HCT116 (cell line): ENCODE results near the gene CHRNG. TPM values are rescaled to one million over a fixed set of nuclear protein-coding genes. Genes with fewer than 3 reads are reported as not detected.

Experiments
- ATAC-seq: fragments of 200-7000 bp; cut with Tn5 transposase; 2 replicates; pipeline ENCODE4 v1.9.1; 2020; ENCODE audit warnings: mild to moderate bottlenecking, moderate library complexity
- BruUV-seq: library from RNA; stranded (reverse); fragments of 400-500 nt; replicated peaks from 2 replicates; lab custom pipeline; 2021; lab: Mats Ljungman, UMichigan
- CTCF ChIA-PET: fragments of 300-600 bp; sonication (Branson Sonifier 250); formaldehyde crosslinking; loops from one replicate; lab custom pipeline; 2021; ENCODE audit warnings: antibody characterized with exemption; lab: Charles Lee
- POLR2A ChIA-PET: fragments of 300-600, 350-600 bp; sonication (Branson Sonifier 250); formaldehyde crosslinking; loops from one replicate; lab custom pipeline; 2021; ENCODE audit warnings: antibody characterized with exemption; lab: Charles Lee
- RAD21 ChIA-PET, 2 experiments: fragments of 300-600 bp; sonication (Branson Sonifier 250); formaldehyde crosslinking; loops; one replicate each; lab custom pipeline; 2023; ENCODE audit warnings: low total read pairs in 2 of 2; ENCODE audit not compliant: uncharacterized antibody in 2 of 2, unreplicated experiment in 2 of 2, low non-redundant PET in 1 of 2; lab: Charles Lee
- DNase-seq: peaks from one replicate; pipeline ENCODE4 v3.0.0-alpha.2; 2010; ENCODE audit warnings: low read depth, low spot score
- H2AFZ ChIP-seq: fragments of 200-600 bp; shearing (Covaris generic), sonication (generic); 2 replicates; pipeline ENCODE4 v1.6.1; 2017; ENCODE audit warnings: low read depth, mixed run types, mixed read lengths, antibody characterized with exemption, low read length; ENCODE audit not compliant: poor library complexity, severe bottlenecking
- H3K27ac ChIP-seq: 2 replicates; pipeline ENCODE4 v1.5.1; 2012; ENCODE audit warnings: low read depth, low read length
- H3K27me3 ChIP-seq: fragments of 200-600 bp; sonication (generic); 2 replicates; pipeline ENCODE4 v1.6.1; 2016; ENCODE audit warnings: mixed run types, low read length, mixed read lengths; ENCODE audit not compliant: insufficient read depth
- H3K36me3 ChIP-seq, 2 experiments: fragments of 200-500 bp in 1 of 2; fragments of 200-600 bp in 1 of 2; sonication (Bioruptor generic) in 1 of 2; sonication (generic) in 1 of 2; 2 replicates each; pipeline versions ENCODE4 v1.5.1 to v1.6.1; 2014 to 2016; ENCODE audit warnings: low read length in 2 of 2, inconsistent platforms in 1 of 2, mixed read lengths in 1 of 2, mixed run types in 1 of 2; ENCODE audit not compliant: insufficient read depth in 2 of 2, control insufficient read depth in 1 of 2
- H3K4me1 ChIP-seq, 2 experiments: fragments of 200-600 bp in 1 of 2; sonication (generic) in 1 of 2; 2 replicates each; pipeline versions ENCODE4 v1.5.1 to v1.6.1; 2012 to 2017; ENCODE audit warnings: low read length in 2 of 2, inconsistent platforms in 1 of 2, mild to moderate bottlenecking in 1 of 2, mixed read lengths in 1 of 2, mixed run types in 1 of 2, moderate library complexity in 1 of 2; ENCODE audit not compliant: insufficient read depth in 2 of 2, control insufficient read depth in 1 of 2
- H3K4me2 ChIP-seq: fragments of 200-600 bp; sonication (generic); 2 replicates; pipeline ENCODE4 v1.6.1; 2017; ENCODE audit warnings: mixed run types, low read length, mixed read lengths
- H3K4me3 ChIP-seq, 2 experiments: fragments of 200-600 bp in 1 of 2; sonication (generic) in 1 of 2; replicated peaks in 1 of 2; 2 replicates each; pipeline ENCODE4 v1.5.1; 2011 to 2016; ENCODE audit warnings: low read length in 2 of 2, control low read depth in 1 of 2, low read depth in 1 of 2, mild to moderate bottlenecking in 1 of 2, mixed read lengths in 1 of 2, mixed run types in 1 of 2
- H3K79me2 ChIP-seq: fragments of 200-600 bp; sonication (generic); 2 replicates; pipeline ENCODE4 v1.6.1; 2017; ENCODE audit warnings: mild to moderate bottlenecking, mixed run types, low read length, moderate library complexity, mixed read lengths; ENCODE audit not compliant: insufficient read depth
- H3K9ac ChIP-seq: fragments of 200-600 bp; sonication (generic); 2 replicates; pipeline ENCODE4 v1.6.1; 2016; ENCODE audit warnings: low read length, mixed read lengths
- H3K9me2 ChIP-seq: fragments of 200-600 bp; sonication (generic), shearing (Covaris generic); 2 replicates; pipeline ENCODE4 v1.6.1; 2017; ENCODE audit warnings: mixed run types, mild to moderate bottlenecking, moderate library complexity; ENCODE audit not compliant: insufficient read depth
- H3K9me3 ChIP-seq, 2 experiments: fragments of 200-500 bp in 1 of 2; fragments of 200-600 bp in 1 of 2; sonication (Bioruptor generic) in 1 of 2; sonication (generic) in 1 of 2; 2 replicates each; pipeline ENCODE4 v1.6.1; 2014 to 2017; ENCODE audit warnings: low read length in 2 of 2, mixed read lengths in 2 of 2, inconsistent platforms in 1 of 2, low read depth in 1 of 2, mild to moderate bottlenecking in 1 of 2, mixed run types in 1 of 2, moderate library complexity in 1 of 2; ENCODE audit not compliant: control insufficient read depth in 1 of 2, insufficient read depth in 1 of 2
- H4K20me1 ChIP-seq: fragments of 200-600 bp; sonication (generic), shearing (Covaris generic); 2 replicates; pipeline ENCODE4 v1.6.1; 2017; ENCODE audit warnings: mixed run types, mild to moderate bottlenecking, moderate library complexity; ENCODE audit not compliant: insufficient read depth
- ATF3 ChIP-seq: IDR thresholded peaks from 2 replicates; pipeline ENCODE4 v1.6.1; 2012
- CBX3 ChIP-seq: IDR thresholded peaks from 2 replicates; pipeline ENCODE4 v1.6.1; 2012; ENCODE audit warnings: low read depth
- CEBPB ChIP-seq: IDR thresholded peaks from 2 replicates; pipeline ENCODE4 v1.6.1; 2012; ENCODE audit warnings: low read depth
- CTCF ChIP-seq, 3 experiments: fragments of 200-600 bp in 1 of 3; sonication (generic) in 1 of 3; IDR thresholded peaks in 2 of 3; conservative IDR thresholded peaks in 1 of 3; 2 replicates each; pipeline ENCODE4 v1.5.1; 2012 to 2017; ENCODE audit warnings: low read depth in 2 of 3, low read length in 2 of 3, antibody characterized with exemption in 1 of 3, borderline replicate concordance in 1 of 3, control low read depth in 1 of 3, mild to moderate bottlenecking in 1 of 3, mixed read lengths in 1 of 3, mixed run types in 1 of 3, moderate library complexity in 1 of 3; ENCODE audit not compliant: insufficient read depth in 1 of 3
- EGR1 ChIP-seq: IDR thresholded peaks from 2 replicates; pipeline ENCODE4 v1.6.1; 2012; ENCODE audit warnings: low read depth
- ELF1 ChIP-seq: IDR thresholded peaks from 2 replicates; pipeline ENCODE4 v1.6.1; 2012; ENCODE audit warnings: low read depth, borderline replicate concordance
- EZH2 ChIP-seq: fragments of 200-600 bp; sonication (generic); IDR thresholded peaks from 2 replicates; pipeline ENCODE4 v1.6.1; 2017; ENCODE audit warnings: antibody characterized with exemption, mixed run types
- EZH2phosphoT487 ChIP-seq: fragments of 200-600 bp; IDR thresholded peaks from 2 replicates; pipeline ENCODE4 v1.6.1; 2018; ENCODE audit warnings: antibody characterized with exemption, borderline replicate concordance
- FOSL1 ChIP-seq: IDR thresholded peaks from 2 replicates; pipeline ENCODE4 v1.6.1; 2012; ENCODE audit warnings: low read depth
- JUND ChIP-seq: IDR thresholded peaks from 2 replicates; pipeline ENCODE4 v1.6.1; 2012
- MAX ChIP-seq: IDR thresholded peaks from 2 replicates; pipeline ENCODE4 v1.6.1; 2012
- POLR2A ChIP-seq: IDR thresholded peaks from 2 replicates; pipeline ENCODE4 v1.7.0; 2011; ENCODE audit warnings: borderline replicate concordance; ENCODE audit not compliant: insufficient read depth, insufficient read length; ENCODE audit errors: extremely low read depth
- POLR2AphosphoS5 ChIP-seq: IDR thresholded peaks from 2 replicates; pipeline ENCODE4 v1.6.1; 2011; ENCODE audit warnings: mild to moderate bottlenecking, low read depth, low read length, moderate library complexity
- RAD21 ChIP-seq: IDR thresholded peaks from 2 replicates; pipeline ENCODE4 v1.6.1; 2012; ENCODE audit warnings: low read depth, mild to moderate bottlenecking
- SIN3A ChIP-seq: IDR thresholded peaks from 2 replicates; pipeline ENCODE4 v1.6.1; 2012; ENCODE audit warnings: low read depth
- SP1 ChIP-seq: IDR thresholded peaks from 2 replicates; pipeline ENCODE4 v1.6.1; 2012; ENCODE audit warnings: low read depth
- SRF ChIP-seq: IDR thresholded peaks from 2 replicates; pipeline ENCODE4 v1.6.1; 2012; ENCODE audit warnings: low read depth
- YY1 ChIP-seq: IDR thresholded peaks from 2 replicates; pipeline ENCODE4 v1.6.1; 2011; ENCODE audit warnings: low read length, low read depth, moderate library complexity, mild to moderate bottlenecking; ENCODE audit not compliant: insufficient replicate concordance; ENCODE audit errors: extremely low read depth
- ZBTB33 ChIP-seq: IDR thresholded peaks from 2 replicates; pipeline ENCODE4 v1.6.1; 2011; ENCODE audit warnings: mild to moderate bottlenecking, low read length, moderate library complexity; ENCODE audit not compliant: insufficient replicate concordance; ENCODE audit errors: extremely low read depth
- ZFX ChIP-seq: fragments of 450-650 bp; IDR thresholded peaks from 2 replicates; pipeline ENCODE4 v1.6.1; 2017
- ZNF274 ChIP-seq: fragments of 200-500 bp; sonication (Bioruptor generic); IDR thresholded peaks from 2 replicates; pipeline ENCODE4 v1.6.1; 2014; ENCODE audit warnings: mild to moderate bottlenecking, low read depth, low read length, inconsistent platforms
- intact Hi-C: fragments of 100-400 bp; cut with micrococcal nuclease; formaldehyde crosslinking; loops from 2 replicates; pipeline ENCODE4 v1.10.0; 2022
- total RNA-seq: library from RNA; stranded (reverse); gene quantifications from one replicate; pipeline ENCODE4 v1.2.1, GENCODE V29; 2021; ENCODE audit not compliant: unreplicated experiment

CHRNG gene
- total RNA-seq, 1 experiment from 2014 or later: not detected

- H3K4me1 ChIP-seq: peaks cover 5 to 15% of the 10 kb centered on the region in 2 experiments; a peak in 3 of 4 replicates
- H3K27me3 ChIP-seq: no peaks in the 10 kb centered on the region
- ChIA-PET CTCF (interaction anchor here (1.0 kb wide), 1 partner anchor 55 kb away, joined by 3 read pairs; no protein-coding TSS in a partner anchor), RAD21 (no interaction called here), POLR2A (interaction anchor here (0.5 to 1.4 kb wide), 5 partner anchors 10 to 43 kb away, joined by 3 to 6 read pairs (median 4); no protein-coding TSS in a partner anchor)
- H3K36me3 ChIP-seq: peaks cover 2 to 21% of the 10 kb centered on the region in 2 experiments; a peak in 2 of 4 replicates
- peak within 1 kb of the TSS; percentile 73 for H2AFZ ChIP-seq
- H3K27ac ChIP-seq: peak within 1 kb of the TSS; percentile 86
- peak within 1 kb of the TSS; percentile 76 to 95 for H3K4me3 ChIP-seq
- H4K20me1 ChIP-seq: no peaks in the 10 kb centered on the region; the same call in 1 of the 2 replicates
- ATAC-seq (peak; percentile 95), DNase-seq (peak; percentile 84)
- intact Hi-C loops: no loop called here
- H3K9me2 ChIP-seq: no peaks in the 10 kb centered on the region
- peaks cover 80% of the 10 kb centered on the region for H3K79me2 ChIP-seq
- H3K9me3 ChIP-seq: no peaks in the 10 kb centered on the region; a peak in 1 of 4 replicates
- H3K9ac ChIP-seq: peak within 1 kb of the TSS; percentile 98
- peak within 1 kb of the TSS; percentile 93 for H3K4me2 ChIP-seq
- no TSS peak for BruUV-seq
- TF ChIP-seq POLR2AphosphoS5 (peak; percentile 96), CEBPB (no peak), SP1 (0 out of 2 replicates have a peak, but pooled peaks have one; percentile 7), JUND (no peak), CBX3 (peak; percentile 97), ZFX (peak; percentile 63), POLR2A (peak; percentile 93), MAX (peak; percentile 95), SIN3A (peak; percentile 69), EGR1 (peak; percentile 92), SRF (peak; percentile 68; the same call in 1 of the 2 replicates), YY1 (peak; percentile 85), FOSL1 (no peak), ZNF274 (no peak), RAD21 (no peak), EZH2phosphoT487 (no peak), CTCF (IDR thresholded peaks at IDR 0.05 in 2 of 3, conservative IDR thresholded peaks at IDR 0.05 in 1 of 3; ENCODE audit: borderline replicate concordance in 1 of 3, insufficient read depth in 1 of 3, low read depth in 2 of 3, low read length in 2 of 3) (peak in 1 of 3 experiments; percentile 10; a peak in 1 of 6 replicates), ELF1 (0 out of 2 replicates have a peak, but pooled peaks have one; percentile 58), ZBTB33 (peak; percentile 79), EZH2 (no peak), ATF3 (no peak)
Measured at GRCh38 chr2:232550354-232551249, 11.1 kb downstream of the CHRNG start, which contains the start of the genes EIF4E2 and TIGD1. Gene EIF4E2 (plus strand): TSS chr2:232550689. CDS start chr2:232550725, 36 bp downstream. Gene TIGD1 (minus strand): TSS chr2:232550557. CDS start chr2:232549882, 675 bp downstream.
